Activated CD4-positive, alpha-beta T cell treated with anti-CD3 and anti-CD28 coated beads for 36 hours (primary cell): ENCODE data around the gene RUNDC1. TPM values are rescaled to one million over a fixed set of nuclear protein-coding genes. Genes with fewer than 3 reads are reported as not detected.
A peak's percentile ranks its signal among the peaks of the same experiment; 100 is the strongest.
"Not testable (repeated sequence)": the region's sequence is repeated elsewhere in the genome, so short reads cannot be mapped to it uniquely, and the experiment has no call there.

Experiments used
- ATAC-seq: fragments of 200-7000 bp; cut with Tn5 transposase; one replicate; pipeline ENCODE4 v1.10.0; 2021; ENCODE audit warnings: mild to moderate bottlenecking, moderate library complexity
- CTCF ChIA-PET: fragments of 350-600 bp; sonication (Branson Sonifier 250); formaldehyde crosslinking; loops from one replicate; lab custom pipeline; 2021; ENCODE audit warnings: antibody characterized with exemption; lab: Charles Lee
- POLR2A ChIA-PET: fragments of 350-600 bp; sonication (Branson Sonifier 250); formaldehyde crosslinking; loops from one replicate; lab custom pipeline; 2021; ENCODE audit warnings: antibody characterized with exemption, inconsistent platforms; lab: Charles Lee
- DNase-seq: peaks from one replicate; pipeline ENCODE4 v3.0.0-alpha.2; 2020
- H3K27ac Mint-ChIP-seq: one replicate; pipeline ENCODE4 v1.8.0; 2021; ENCODE audit warnings: mixed read lengths
- H3K27me3 Mint-ChIP-seq: one replicate; pipeline ENCODE4 v1.8.0; 2021; ENCODE audit warnings: mixed read lengths
- H3K36me3 Mint-ChIP-seq: one replicate; pipeline ENCODE4 v1.8.0; 2021; ENCODE audit warnings: low read depth, mixed read lengths
- H3K4me1 Mint-ChIP-seq: one replicate; pipeline ENCODE4 v1.8.0; 2021; ENCODE audit warnings: mixed read lengths
- H3K4me3 Mint-ChIP-seq: one replicate; pipeline ENCODE4 v1.8.0; 2021; ENCODE audit warnings: mild to moderate bottlenecking, moderate library complexity, mixed read lengths
- H3K9me3 Mint-ChIP-seq: one replicate; pipeline ENCODE4 v1.8.0; 2021; ENCODE audit warnings: low read depth, mixed read lengths
- intact Hi-C, 2 experiments: fragments of 100-400 bp; cut with DNase I in 1 of 2; cut with micrococcal nuclease in 1 of 2; formaldehyde crosslinking; loops; one replicate each; pipeline versions ENCODE4 v1.14.2 to v1.15.1; 2022 to 2024; cut with DNase I, micrococcal nuclease
- total RNA-seq, 2 experiments: library from RNA; stranded (reverse); gene quantifications; one replicate each; pipeline ENCODE4 v1.2.3, GENCODE V29; 2021

The RUNDC1 gene
- total RNA-seq, 2 experiments from 2014 or later: 12.3 to 12.5 TPM

GRCh38 chr17:42992872-42993271, 12.5 kb downstream of the RUNDC1 start:
- POLR2A ChIA-PET: no interaction called here
- intact Hi-C loops: no loop called here

DNA sequence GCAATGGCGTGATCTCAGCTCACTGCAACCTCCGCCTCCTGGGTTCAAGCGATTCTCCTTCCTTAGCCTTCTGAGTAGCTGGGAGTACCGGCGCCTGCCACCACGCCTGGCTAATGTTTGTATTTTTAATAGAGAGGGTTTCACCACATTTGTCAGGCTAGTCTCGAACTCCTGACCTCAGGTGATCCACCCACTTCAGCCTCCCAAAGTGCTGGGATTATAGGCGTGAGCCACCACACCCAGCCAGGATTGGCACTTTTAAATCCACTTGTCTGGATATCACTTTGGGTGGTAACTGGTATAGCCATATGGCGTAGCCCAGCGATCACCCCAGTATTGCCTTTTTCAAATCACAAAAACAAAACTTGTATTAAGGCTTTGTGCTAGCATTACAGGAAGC, 13.5 kb downstream of the RUNDC1 start:
- H3K36me3 Mint-ChIP-seq: peaks cover 42% of the 10 kb centered on the region
- POLR2A ChIA-PET, ATAC-seq: not testable (repeated sequence)

More at GRCh38 chr17:42992872-42993271, 12.5 kb downstream of the RUNDC1 start:
- no peak for ATAC-seq
- no peaks in the 10 kb centered on the region for H3K9me3 Mint-ChIP-seq
- H3K27me3 Mint-ChIP-seq: no peaks in the 10 kb centered on the region
- no peak for DNase-seq
- CTCF ChIA-PET: interaction anchor here (1.2 to 1.5 kb wide), 2 partner anchors 9 to 10 kb away, joined by 3 read pairs; no protein-coding TSS in a partner anchor
- no peak overlapping the region for H3K4me3 Mint-ChIP-seq
- peaks cover 7% of the 10 kb centered on the region for H3K4me1 Mint-ChIP-seq
- peaks cover 44% of the 10 kb centered on the region for H3K36me3 Mint-ChIP-seq
- no peak overlapping the region for H3K27ac Mint-ChIP-seq

GRCh38 chr17:42997390-42997983, 17.1 kb downstream of the RUNDC1 start:
- Mint-ChIP-seq H3K9me3 (no peaks in the 10 kb centered on the region), H3K4me3 (peak overlapping the region; percentile 95), H3K27me3 (no peaks in the 10 kb centered on the region), H3K27ac (peak overlapping the region; percentile 99), H3K4me1 (peaks cover 31% of the 10 kb centered on the region), H3K36me3 (peaks cover 50% of the 10 kb centered on the region)
- DNase-seq (no peak), ATAC-seq (peak; percentile 2)
- intact Hi-C loops: loop anchor here (5.0 kb wide), 3 partner anchors 165 to 1310 kb away; partner anchors contain the start of genes EIF1 (in 1 of the 2) and PSME3 (in 1 of the 2)
- POLR2A ChIA-PET: interaction anchor here (0.6 to 1.8 kb wide), 26 partner anchors 9 to 609 kb away, joined by 3 to 35 read pairs (median 5); partner anchors contain the start of genes AARSD1, BECN1, BRCA1 and CNTD1
- CTCF ChIA-PET: interaction anchor here (0.6 to 2.4 kb wide), 29 partner anchors 10 to 1082 kb away, joined by 3 to 14 read pairs (median 5); partner anchors contain the start of genes AARSD1, AOC2, BECN1 and BRCA1

More for the DNA sequence above, 13.5 kb downstream of the RUNDC1 start:
- H3K9me3 Mint-ChIP-seq, DNase-seq, intact Hi-C loops, H3K4me1 Mint-ChIP-seq, H3K27me3 Mint-ChIP-seq, H3K4me3 Mint-ChIP-seq, H3K27ac Mint-ChIP-seq: not testable (repeated sequence)
- CTCF ChIA-PET: interaction anchor here (1.5 kb wide), 1 partner anchor 10 kb away, joined by 3 read pairs; no protein-coding TSS in a partner anchor

- intact Hi-C loops: loop anchor here (1.0 to 5.0 kb wide), 18 partner anchors 8 to 1311 kb away; partner anchors contain the start of genes AARSD1 (in 2 of the 2), BRCA1 (in 2 of the 2), PSME3 (in 2 of the 2) and PTGES3L (in 2 of the 2)
- Mint-ChIP-seq H3K4me3 (peak within 1 kb of the TSS; percentile 95), H3K36me3 (peaks cover 51% of the 10 kb centered on the region), H3K27me3 (no peaks in the 10 kb centered on the region), H3K9me3 (no peaks in the 10 kb centered on the region), H3K27ac (peak within 1 kb of the TSS; percentile 99), H3K4me1 (peaks cover 31% of the 10 kb centered on the region)
- ATAC-seq: peak; percentile 98
- CTCF ChIA-PET: interaction anchor here (0.5 to 2.4 kb wide), 32 partner anchors 9 to 486 kb away, joined by 3 to 14 read pairs (median 5); partner anchors contain the start of genes AARSD1, AOC2, BECN1 and BRCA1
- POLR2A ChIA-PET: interaction anchor here (0.5 to 1.8 kb wide), 30 partner anchors 8 to 610 kb away, joined by 3 to 35 read pairs (median 4); partner anchors contain the start of genes AARSD1, BECN1, BRCA1 and CNTD1
- peak; percentile 98 for DNase-seq
Observed at GRCh38 chr17:42997984-42998938, 17.9 kb downstream of the RUNDC1 start, which contains the start of gene RPL27. Gene RPL27, plus strand, starts transcription at chr17:42998419. Its CDS starts 332 bp downstream, at chr17:42998751.

GRCh38 chr17:42999003-42999525, 18.7 kb downstream of the RUNDC1 start:
- H3K4me3 Mint-ChIP-seq: peak overlapping the region; percentile 95
- no peaks in the 10 kb centered on the region for H3K9me3 Mint-ChIP-seq
- H3K4me1 Mint-ChIP-seq: peaks cover 37% of the 10 kb centered on the region
- ChIA-PET CTCF (interaction anchor here (1.3 to 2.4 kb wide), 8 partner anchors 8 to 421 kb away, joined by 4 to 14 read pairs (median 9); partner anchors contain the start of genes AOC2, BRCA1, IFI35 and PSMC3IP), POLR2A (interaction anchor here (0.7 to 1.8 kb wide), 8 partner anchors 8 to 485 kb away, joined by 3 to 35 read pairs (median 4); partner anchors contain the start of genes BRCA1, DHX8, IFI35 and RETREG3)
- DNase-seq (no peak), ATAC-seq (no peak)
- H3K27ac Mint-ChIP-seq: peak overlapping the region; percentile 99
- intact Hi-C loops: loop anchor here (5.0 kb wide), 3 partner anchors 167 to 1312 kb away; partner anchors contain the start of genes EIF1 (in 1 of the 2) and PSME3 (in 1 of the 2)
- no peaks in the 10 kb centered on the region for H3K27me3 Mint-ChIP-seq
- H3K36me3 Mint-ChIP-seq: peaks cover 53% of the 10 kb centered on the region

DNA sequence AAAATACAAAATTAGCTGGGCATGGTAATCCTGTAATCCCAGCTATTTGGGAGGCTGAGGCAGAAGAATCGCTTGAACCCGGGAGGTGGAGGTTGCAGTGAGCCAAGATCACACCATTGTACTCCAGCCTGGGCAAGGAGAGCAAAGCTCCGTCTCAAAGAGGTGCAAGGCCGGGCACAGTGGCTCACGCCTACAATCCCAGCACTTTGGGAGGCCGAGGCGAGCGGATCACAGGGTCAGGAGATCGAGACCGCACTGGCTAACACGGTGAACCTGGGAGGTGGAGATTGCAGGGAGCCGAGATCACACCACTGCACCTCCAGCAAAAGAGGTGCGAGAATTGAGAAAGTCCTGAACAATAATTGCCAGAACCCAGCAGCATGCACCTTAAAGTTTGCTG, 20.5 kb downstream of the RUNDC1 start:
- CTCF ChIA-PET, ATAC-seq, H3K27me3 Mint-ChIP-seq, H3K9me3 Mint-ChIP-seq, DNase-seq, intact Hi-C loops: not testable (repeated sequence)
- Mint-ChIP-seq H3K27ac (peak overlapping the region; percentile 67), H3K36me3 (peaks cover 56% of the 10 kb centered on the region), H3K4me1 (peaks cover 37% of the 10 kb centered on the region), H3K4me3 (peak overlapping the region; percentile 28)
- POLR2A ChIA-PET: interaction anchor here (0.6 kb wide), 2 partner anchors 344 to 367 kb away, joined by 3 to 4 read pairs; no protein-coding TSS in a partner anchor

- Mint-ChIP-seq H3K9me3 (no peaks in the 10 kb centered on the region), H3K27ac (peak overlapping the region; percentile 61), H3K36me3 (peaks cover 55% of the 10 kb centered on the region), H3K4me3 (no peak overlapping the region), H3K27me3 (no peaks in the 10 kb centered on the region), H3K4me1 (peaks cover 34% of the 10 kb centered on the region)
- intact Hi-C loops: no loop called here
- DNase-seq (no peak), ATAC-seq (no peak)
- CTCF ChIA-PET: interaction anchor here (1.9 kb wide), 1 partner anchor 21 kb away, joined by 5 read pairs; no protein-coding TSS in a partner anchor
- POLR2A ChIA-PET: interaction anchor here (0.7 kb wide), 1 partner anchor 276 kb away, joined by 4 read pairs; no protein-coding TSS in a partner anchor
Observed at GRCh38 chr17:43003542-43004172, 23.3 kb downstream of the RUNDC1 start.

DNA sequence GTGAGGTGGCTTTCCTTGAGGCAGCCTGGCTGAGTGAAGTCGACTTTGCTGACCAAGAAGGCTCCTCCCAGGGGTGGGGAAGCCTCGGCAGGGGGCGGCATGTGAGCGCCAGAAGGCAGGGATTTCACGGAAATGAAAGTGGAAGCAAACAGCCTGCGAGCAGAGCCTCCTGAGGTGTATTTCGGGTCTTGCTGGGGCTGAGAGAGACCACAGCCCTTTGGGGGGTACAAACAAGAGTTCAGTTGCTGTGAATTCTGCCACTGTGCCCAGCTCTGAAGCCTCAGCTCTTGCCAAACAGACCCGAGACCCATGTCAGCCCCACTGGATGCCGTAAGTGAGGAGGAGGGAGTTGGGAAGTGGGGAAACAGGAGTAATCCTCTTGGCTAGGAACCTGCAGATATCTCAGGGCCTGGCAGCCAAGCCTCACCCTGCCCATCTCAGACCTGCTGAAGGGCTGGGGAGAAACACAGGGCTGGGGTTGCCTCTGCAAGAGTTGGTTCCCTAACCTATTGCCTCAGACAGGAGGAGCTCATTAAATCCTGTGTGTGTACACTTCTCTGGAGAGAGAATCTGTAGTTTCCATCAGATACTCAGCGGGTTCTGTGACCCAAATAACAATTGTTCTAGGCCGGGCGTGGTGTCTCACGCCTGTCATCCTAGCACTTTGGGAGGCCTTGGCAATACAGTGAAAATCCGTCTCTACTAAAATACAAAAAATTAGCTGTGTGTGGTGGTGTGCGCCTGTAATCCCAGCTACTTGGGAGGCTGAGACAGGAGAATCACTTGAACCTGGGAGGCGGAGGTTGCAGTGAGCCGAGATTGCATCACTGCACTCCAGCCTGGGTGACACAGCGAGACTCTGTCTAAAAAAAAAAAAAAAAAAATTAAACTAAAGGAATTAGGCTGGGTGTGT, 26.5 kb downstream of the RUNDC1 start, which contains the start of gene IFI35:
Gene IFI35 (plus strand): TSS at position 146 of the 913 bp plus-strand sequence. CDS start 164 bp downstream, at position 310.
- peak; percentile 94 for DNase-seq

More for the DNA sequence above, 26.5 kb downstream of the RUNDC1 start, which contains the start of gene IFI35:
- POLR2A ChIA-PET: interaction anchor here (1.0 to 1.7 kb wide), 3 partner anchors 9 to 17 kb away, joined by 3 to 13 read pairs (median 4); partner anchors contain the start of gene RPL27
- H3K36me3 Mint-ChIP-seq: peaks cover 28% of the 10 kb centered on the region
- peak within 1 kb of the TSS; percentile 100 for H3K27ac Mint-ChIP-seq
- peak within 1 kb of the TSS; percentile 99 for H3K4me3 Mint-ChIP-seq
- peak; percentile 97 for ATAC-seq
- no peaks in the 10 kb centered on the region for H3K27me3 Mint-ChIP-seq
- intact Hi-C loops: loop anchor here (1.0 kb wide), 3 partner anchors 9 to 309 kb away; partner anchors contain the start of genes RPL27 (in 1 of the 2) and VAT1 (in 1 of the 2)
- peaks cover 24% of the 10 kb centered on the region for H3K4me1 Mint-ChIP-seq
- H3K9me3 Mint-ChIP-seq: no peaks in the 10 kb centered on the region
- CTCF ChIA-PET: interaction anchor here (1.0 to 2.3 kb wide), 2 partner anchors 8 to 165 kb away, joined by 3 to 12 read pairs; partner anchors contain the start of gene RPL27
